Right lobe of liver (tissue), 4 donors: Measurements from ENCODE around the gene PIGB.

Source experiments
- CTCF ChIP-seq, 4 donors: fragments of 200-600 bp in 3 of 4; fragments of 450-650 bp in 1 of 4; IDR thresholded peaks; one replicate each; pipeline versions ENCODE4 v1.5.1 to v1.8.0; 2016 to 2022; ENCODE audit warnings: antibody characterized with exemption in 4 of 4, mild to moderate bottlenecking in 2 of 4
- POLR2A ChIP-seq: fragments of 450-650 bp; IDR thresholded peaks from one replicate; pipeline ENCODE4 v1.6.1; 2017; ENCODE audit warnings: antibody characterized with exemption, mild to moderate bottlenecking
- donor health status: DM: no; HTN: no; CAD: no.
- donor health status: DM: no; HTN: no; CAD: no.
- donor health status: DM: no; HTN: yes; CAD: no.

- no peak for TF ChIP-seq CTCF (IDR thresholded peaks at IDR 0.05)
- no peak for TF ChIP-seq POLR2A
These were observed 48.0 kb downstream of the PIGB start for GRCh38 chr15:55366981-55367380.
